GM19372 (cell line): ENCODE data around the gene SPDYE3.
"Not testable (repeated sequence)": the region's sequence is repeated elsewhere in the genome, so short reads cannot be mapped to it uniquely, and the experiment has no call there.

Source experiments
- ATAC-seq: cut with Tn5 transposase; IDR thresholded peaks from one replicate; pipeline ENCODE4 v1.9.1; 2021; ENCODE audit warnings: mild to moderate bottlenecking, low read depth, moderate library complexity; ENCODE audit not compliant: unreplicated experiment

Gene SPDYE3

GRCh38 chr7:100287191-100287969 lies 20.1 kb upstream of the SPDYE3 start:
- not testable (repeated sequence) for ATAC-seq

GRCh38 chr7:100288258-100288657 lies 19.2 kb upstream of the SPDYE3 start:
- not testable (repeated sequence) for ATAC-seq

GRCh38 chr7:100292162-100292561 lies 15.3 kb upstream of the SPDYE3 start:
- not testable (repeated sequence) for ATAC-seq

- not testable (repeated sequence) for ATAC-seq
These were observed 12.2 kb upstream of the SPDYE3 start for GRCh38 chr7:100295269-100295668.

GRCh38 chr7:100297852-100298631 lies 9.5 kb upstream of the SPDYE3 start:
- not testable (repeated sequence) for ATAC-seq

- ATAC-seq, result not testable (repeated sequence)
These were observed 8.9 kb upstream of the SPDYE3 start for GRCh38 chr7:100298632-100298895.

GRCh38 chr7:100304526-100304925 lies 3.0 kb upstream of the SPDYE3 start:
- ATAC-seq, result not testable (repeated sequence)

- not testable (repeated sequence) for ATAC-seq
These were observed 10.8 kb downstream of the SPDYE3 start for GRCh38 chr7:100318329-100318728.

- ATAC-seq, result not testable (repeated sequence)
These were observed 14.1 kb downstream of the SPDYE3 start for GRCh38 chr7:100321648-100322047.

GRCh38 chr7:100324194-100324593 lies 16.7 kb downstream of the SPDYE3 start:
- not testable (repeated sequence) for ATAC-seq

- not testable (repeated sequence) for ATAC-seq
These were observed 18.2 kb downstream of the SPDYE3 start for GRCh38 chr7:100325671-100326070.

- ATAC-seq, result not testable (repeated sequence)
These were observed 19.4 kb downstream of the SPDYE3 start for GRCh38 chr7:100326914-100327313.

GRCh38 chr7:100335566-100336466 lies 28.3 kb downstream of the SPDYE3 start:
- ATAC-seq, result peak; percentile 97

- not testable (repeated sequence) for ATAC-seq
These were observed 30.7 kb downstream of the SPDYE3 start for GRCh38 chr7:100338083-100338696.

- ATAC-seq, result not testable (repeated sequence)
These were observed 33.8 kb downstream of the SPDYE3 start for GRCh38 chr7:100341286-100341685.

- no peak for ATAC-seq
These were observed 35.3 kb downstream of the SPDYE3 start for GRCh38 chr7:100342765-100343164.

GRCh38 chr7:100344124-100344559 lies 36.6 kb downstream of the SPDYE3 start:
- ATAC-seq, result not testable (repeated sequence)

GRCh38 chr7:100344560-100345287 lies 37.2 kb downstream of the SPDYE3 start:
- peak; percentile 90 for ATAC-seq

- peak; percentile 21 for ATAC-seq
These were observed 37.8 kb downstream of the SPDYE3 start for GRCh38 chr7:100345288-100345672.

GRCh38 chr7:100346921-100347320 lies 39.4 kb downstream of the SPDYE3 start:
- ATAC-seq, result no peak
